Hippocampal formation (tissue), 2 donors: ENCODE measurements around the gene THSD4.

Source experiments
- DNase-seq, 2 donors: peaks; one replicate each; lab custom pipeline; 2025; lab: John Stamatoyannopoulos, UW

THSD4 gene

GRCh38 chr15:71809346-71809745, 694.1 kb downstream of the THSD4 start:
- no peak for DNase-seq

GRCh38 chr15:71810256-71811035, 695.2 kb downstream of the THSD4 start, which contains the start of gene NR2E3:
NR2E3 (plus strand) TSS chr15:71810554; CDS start chr15:71810744, 190 bp downstream.
- no peak for DNase-seq

GRCh38 chr15:71811036-71811736, 695.9 kb downstream of the THSD4 start:
- DNase-seq: no peak

GRCh38 chr15:71811752-71812735, 696.8 kb downstream of the THSD4 start:
- no peak for DNase-seq

- DNase-seq: no peak
Measured at GRCh38 chr15:71812966-71813722, 697.9 kb downstream of the THSD4 start.

GRCh38 chr15:71813723-71814470, 698.6 kb downstream of the THSD4 start:
- no peak for DNase-seq

GRCh38 chr15:71815301-71815700, 700.0 kb downstream of the THSD4 start:
- no peak for DNase-seq

- no peak for DNase-seq
Measured at GRCh38 chr15:71817351-71817750, 702.1 kb downstream of the THSD4 start.

- DNase-seq: no peak
Measured at GRCh38 chr15:71820127-71820526, 704.9 kb downstream of the THSD4 start.

- no peak for DNase-seq
Measured at GRCh38 chr15:71821547-71822129, 706.4 kb downstream of the THSD4 start.

- DNase-seq: no peak
Measured at GRCh38 chr15:71822890-71823630, 707.8 kb downstream of the THSD4 start.

GRCh38 chr15:71823801-71824200, 708.5 kb downstream of the THSD4 start:
- no peak for DNase-seq

- no peak for DNase-seq
Measured at GRCh38 chr15:71825021-71825730, 709.9 kb downstream of the THSD4 start.

- DNase-seq: no peak
Measured at GRCh38 chr15:71826196-71826595, 710.9 kb downstream of the THSD4 start.

- DNase-seq: no peak
Measured at GRCh38 chr15:71830981-71831380, 715.7 kb downstream of the THSD4 start.
